HepG2 (cell line): ENCODE data around the gene GBGT1. TPM values are rescaled to one million over a fixed set of nuclear protein-coding genes. Genes with fewer than 3 reads are reported as not detected.

ENCODE experiments used
- ATAC-seq: fragments of 200-7000 bp; cut with Tn5 transposase; 3 replicates; pipeline ENCODE4 v1.9.1; 2020; ENCODE audit warnings: mild to moderate bottlenecking, moderate library complexity
- BruUV-seq: library from RNA; stranded (reverse); fragments of 400-500 nt; replicated peaks from 2 replicates; lab custom pipeline; 2021; lab: Mats Ljungman, UMichigan
- CTCF ChIA-PET: fragments of 300-600 bp; formaldehyde crosslinking; extraction: SDS; loops from one replicate; lab custom pipeline; 2021; ENCODE audit warnings: low total read pairs, inconsistent platforms, low intra/inter-chr PET ratio; lab: Yijun Ruan, JAX
- POLR2A ChIA-PET: fragments of 350-600 bp; sonication (Branson Sonifier 250); formaldehyde crosslinking; loops from one replicate; lab custom pipeline; 2020; ENCODE audit warnings: antibody characterized with exemption, inconsistent platforms; lab: Yijun Ruan, JAX
- DNase-seq: peaks from one replicate; pipeline ENCODE4 v3.0.0-alpha.2; 2015; ENCODE audit warnings: low spot score
- FAIRE-seq: peaks from 3 replicates; lab custom pipeline; 2011; peaks lifted over from hg19 to GRCh38; lab: Jason Lieb, UNC
- H2AFZ ChIP-seq: one replicate; pipeline ENCODE4 v1.6.1; 2011; ENCODE audit warnings: low read length, inconsistent platforms
- H3K27ac ChIP-seq: fragments of 300-600 bp; 3 replicates; pipeline ENCODE4 v1.8.0; 2011; ENCODE audit warnings: mixed run types, mild to moderate bottlenecking, mixed read lengths, low read length, inconsistent platforms; ENCODE audit not compliant: insufficient read depth; ENCODE audit errors: extremely low read length
- H3K27me3 ChIP-seq, 2 experiments: fragments of 200-600 bp in 1 of 2; 2 replicates in 1 of 2; 3 replicates in 1 of 2; pipeline versions ENCODE4 v1.6.0 to v1.8.0; 2011; ENCODE audit warnings: low read length in 2 of 2, mild to moderate bottlenecking in 2 of 2, moderate library complexity in 2 of 2, inconsistent platforms in 1 of 2; ENCODE audit not compliant: insufficient read depth in 2 of 2, control insufficient read depth in 1 of 2
- H3K36me3 ChIP-seq, 2 experiments: fragments of 200-600 bp in 1 of 2; replicated peaks in 1 of 2; 2 replicates in 1 of 2; 3 replicates in 1 of 2; pipeline versions ENCODE4 v1.5.1 to v1.8.0; 2011; ENCODE audit warnings: low read length in 2 of 2, inconsistent platforms in 1 of 2; ENCODE audit not compliant: insufficient read depth in 2 of 2, control insufficient read depth in 1 of 2
- H3K4me1 ChIP-seq: 2 replicates; pipeline ENCODE4 v1.5.1; 2012; ENCODE audit warnings: low read length, inconsistent platforms; ENCODE audit not compliant: insufficient read depth
- H3K4me2 ChIP-seq: 2 replicates; pipeline ENCODE4 v1.6.0; 2011; ENCODE audit warnings: low read depth, low read length, inconsistent platforms
- H3K4me3 ChIP-seq, 3 experiments: fragments of 200-600 bp in 1 of 3; sonication (generic), shearing (Covaris generic) in 1 of 3; replicated peaks in 1 of 3; 2 replicates each; pipeline ENCODE4 v1.5.1; 2011 to 2016; ENCODE audit warnings: low read length in 3 of 3, inconsistent platforms in 2 of 3, low read depth in 2 of 3, mild to moderate bottlenecking in 2 of 3, control low read depth in 1 of 3, mixed read lengths in 1 of 3; ENCODE audit not compliant: insufficient read depth in 1 of 3
- H3K79me2 ChIP-seq: one replicate; pipeline ENCODE4 v1.6.1; 2011; ENCODE audit warnings: low read length, inconsistent platforms; ENCODE audit not compliant: insufficient read depth
- H3K9ac ChIP-seq: 2 replicates; pipeline ENCODE4 v1.6.0; 2011; ENCODE audit warnings: mild to moderate bottlenecking, low read depth, low read length, inconsistent platforms; ENCODE audit not compliant: insufficient read depth
- H3K9me3 ChIP-seq: 2 replicates; pipeline ENCODE4 v1.5.1; 2012; ENCODE audit warnings: mild to moderate bottlenecking, low read length
- H4K20me1 ChIP-seq: 2 replicates; pipeline ENCODE4 v1.6.0; 2011; ENCODE audit warnings: inconsistent platforms, mild to moderate bottlenecking, low read length, moderate library complexity; ENCODE audit not compliant: insufficient read depth
- NR3C1 ChIP-seq: sonication (generic); formaldehyde crosslinking; IDR thresholded peaks from 2 replicates; pipeline ENCODE4 v1.4.0; 2020; ENCODE audit warnings: missing genetic modification reagents
- TBX2 ChIP-seq: sonication (generic); formaldehyde crosslinking; IDR thresholded peaks from 2 replicates; pipeline ENCODE4 v1.5.0; 2020; ENCODE audit warnings: missing genetic modification reagents, mild to moderate bottlenecking, borderline replicate concordance
- WGBS: methylation state at CpG from one replicate; pipeline ENCODE4 v1.1.6; 2017; ENCODE audit warnings: low lambda C conversion rate; 5-methylcytosine and 5-hydroxymethylcytosine counted together
- in situ Hi-C: cut with HindIII; loops from 2 replicates; pipeline ENCODE4 v1.10.0; 2017; ENCODE audit warnings: low pct_unique_long_range_greater_than_20kb; ENCODE audit not compliant: extremely low pct_ligation_motif_present
- intact Hi-C: fragments of 100-400 bp; cut with micrococcal nuclease; formaldehyde crosslinking; loops from one replicate; pipeline ENCODE4 v1.10.0; 2022; ENCODE audit not compliant: unreplicated experiment
- polyA plus RNA-seq, 8 experiments: library from polyadenylated mRNA; depleted of rRNA in 3 of 8; stranded (reverse) in 7 of 8; unstranded in 1 of 8; fragments of >200 nt; fragmentation: Illumina TruSeq in 4 of 8; extraction: Trizol in 4 of 8; gene quantifications; 2 replicates each; pipeline versions ENCODE4 v1.2.1 to v1.2.3, GENCODE V29; 2011 to 2016; ENCODE audit warnings: low read depth in 4 of 8, missing spikeins in 1 of 8, mixed read lengths in 1 of 8; ENCODE audit not compliant: insufficient read depth in 1 of 8
- total RNA-seq, 5 experiments: library from RNA; depleted of rRNA; stranded (reverse); fragments of >200 nt; fragmentation: Illumina TruSeq; extraction: Trizol; gene quantifications; 2 replicates each; pipeline ENCODE4 v1.2.3, GENCODE V29; 2016; ENCODE audit warnings: low read depth in 1 of 5
- TF ChIP-seq, protein P1 (sequence below): sonication (generic); formaldehyde crosslinking; IDR thresholded peaks from 2 replicates; pipeline ENCODE4 v1.4.0; 2020; ENCODE audit warnings: missing genetic modification reagents, borderline replicate concordance

Gene GBGT1
- total and polyA plus RNA-seq, 2 of the 13 experiments (the other 11 are each of a cell fraction or from before 2014, with no cell fraction given) = not detected

DNA sequence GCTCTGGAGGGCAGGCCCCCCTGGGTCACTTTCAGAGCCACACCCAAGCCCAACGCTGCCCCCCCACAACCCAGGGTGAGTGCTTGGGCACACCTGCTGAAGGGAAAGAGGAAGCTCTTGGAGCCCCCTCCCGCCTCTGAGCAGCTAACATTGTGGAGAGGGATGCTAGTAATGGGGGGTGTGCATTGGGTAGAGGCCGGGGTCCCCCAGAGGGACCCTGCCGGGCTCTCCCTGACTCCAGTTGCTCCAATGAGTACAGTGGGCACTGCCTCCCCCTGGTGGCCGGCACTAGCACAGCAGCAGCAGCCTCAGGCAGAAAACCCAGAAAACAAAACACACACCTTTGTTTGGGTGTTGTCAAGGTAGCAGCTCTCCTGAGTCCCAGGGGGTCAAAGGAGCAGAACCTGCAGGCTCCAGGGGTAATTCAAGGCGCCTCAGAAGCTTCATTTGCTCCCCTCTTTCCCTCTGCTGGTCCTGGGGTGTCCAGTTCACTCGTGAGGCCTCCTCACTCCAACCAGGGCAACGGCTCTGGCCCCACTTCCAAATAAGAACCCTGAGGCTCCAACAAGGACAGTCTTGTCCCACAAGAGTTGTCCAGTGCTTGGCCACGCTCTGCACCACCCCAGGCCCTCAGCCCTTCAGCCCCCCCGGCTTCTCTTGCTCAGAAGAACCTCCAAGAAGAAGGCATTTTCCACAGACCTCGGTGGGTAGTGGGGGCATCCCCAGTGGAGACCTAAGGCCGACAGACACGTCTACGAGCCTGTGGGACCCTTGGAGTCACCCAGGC, 16.1 kb downstream of the GBGT1 start (continued):
- no peak for TF ChIP-seq NR3C1 (CRISPR knock-in tag)

DNA sequence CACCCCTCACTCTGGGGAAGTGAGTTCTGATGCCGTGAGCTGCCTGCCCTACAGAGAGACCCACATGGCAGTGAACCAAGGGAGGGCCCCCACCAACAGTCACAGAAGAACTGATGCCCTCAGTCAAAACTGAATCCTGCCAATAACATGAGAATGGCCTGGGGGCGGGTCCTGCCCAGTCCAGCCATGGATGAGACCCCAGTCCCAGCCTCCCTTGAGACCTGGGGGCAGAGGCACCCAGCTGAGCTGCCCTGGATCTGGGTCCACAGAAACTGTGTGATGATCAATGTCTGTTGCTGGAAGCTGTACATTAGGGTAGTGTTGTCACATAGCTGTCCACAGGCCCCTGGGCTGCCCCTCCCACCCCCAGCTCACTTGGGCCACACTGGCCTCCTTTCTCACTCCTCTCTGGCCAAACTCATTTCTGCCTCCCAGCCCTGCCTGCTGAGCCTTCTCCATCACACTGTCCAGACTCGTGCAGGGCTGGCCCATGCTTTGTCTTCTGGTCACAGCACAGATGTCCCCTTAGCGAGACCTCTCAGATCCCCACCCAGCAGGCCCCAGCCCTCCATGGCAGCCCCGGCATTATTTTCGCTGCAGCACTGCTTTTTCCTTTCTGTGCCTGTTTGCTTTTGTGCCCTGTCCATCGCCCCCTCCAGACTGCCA, 16.8 kb downstream of the GBGT1 start:
- Histone ChIP-seq H3K4me3 (peak overlapping the region in 1 of 3 experiments; percentile 88; a peak in 1 of 6 replicates), H3K27ac (no peak overlapping the region), H2AFZ (no peak overlapping the region), H3K4me2 (peak overlapping the region; percentile 100; the same call in 1 of the 2 replicates), H3K36me3 (no peaks in the 10 kb centered on the region), H3K27me3 (no peaks in the 10 kb centered on the region; a peak in 1 of 5 replicates), H3K4me1 (peaks cover 59% of the 10 kb centered on the region), H3K9me3 (no peaks in the 10 kb centered on the region), H3K9ac (no peak overlapping the region), H3K79me2 (peaks cover 5% of the 10 kb centered on the region), H4K20me1 (peaks cover 10% of the 10 kb centered on the region; the same call in 1 of the 2 replicates)
- CTCF ChIA-PET = interaction anchor here (5.7 kb wide), 1 partner anchor 43 kb away, joined by 70 read pairs; no protein-coding TSS in a partner anchor
- ATAC-seq (no peak), DNase-seq (no peak), FAIRE-seq (no peak)
- intact Hi-C loops (loop anchor here (5.0 kb wide), 2 partner anchors 105 to 120 kb away; no protein-coding TSS in a partner anchor), in situ Hi-C loops (loop anchor here (5.0 to 10.0 kb wide), 2 partner anchors 40 to 102 kb away; no protein-coding TSS in a partner anchor)
- POLR2A ChIA-PET = no interaction called here
- 0 out of 2 replicates have a peak, but pooled peaks have one; percentile 20 for TF ChIP-seq TBX2 (CRISPR knock-in tag)
- TF ChIP-seq, protein P1, sequence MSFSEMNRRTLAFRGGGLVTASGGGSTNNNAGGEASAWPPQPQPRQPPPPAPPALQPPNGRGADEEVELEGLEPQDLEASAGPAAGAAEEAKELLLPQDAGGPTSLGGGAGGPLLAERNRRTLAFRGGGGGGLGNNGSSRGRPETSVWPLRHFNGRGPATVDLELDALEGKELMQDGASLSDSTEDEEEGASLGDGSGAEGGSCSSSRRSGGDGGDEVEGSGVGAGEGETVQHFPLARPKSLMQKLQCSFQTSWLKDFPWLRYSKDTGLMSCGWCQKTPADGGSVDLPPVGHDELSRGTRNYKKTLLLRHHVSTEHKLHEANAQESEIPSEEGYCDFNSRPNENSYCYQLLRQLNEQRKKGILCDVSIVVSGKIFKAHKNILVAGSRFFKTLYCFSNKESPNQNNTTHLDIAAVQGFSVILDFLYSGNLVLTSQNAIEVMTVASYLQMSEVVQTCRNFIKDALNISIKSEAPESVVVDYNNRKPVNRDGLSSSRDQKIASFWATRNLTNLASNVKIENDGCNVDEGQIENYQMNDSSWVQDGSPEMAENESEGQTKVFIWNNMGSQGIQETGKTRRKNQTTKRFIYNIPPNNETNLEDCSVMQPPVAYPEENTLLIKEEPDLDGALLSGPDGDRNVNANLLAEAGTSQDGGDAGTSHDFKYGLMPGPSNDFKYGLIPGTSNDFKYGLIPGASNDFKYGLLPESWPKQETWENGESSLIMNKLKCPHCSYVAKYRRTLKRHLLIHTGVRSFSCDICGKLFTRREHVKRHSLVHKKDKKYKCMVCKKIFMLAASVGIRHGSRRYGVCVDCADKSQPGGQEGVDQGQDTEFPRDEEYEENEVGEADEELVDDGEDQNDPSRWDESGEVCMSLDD (CRISPR knock-in tag) = no peak
- 69% methylated on average over 7 of the region's 7 CpGs for WGBS
- BruUV-seq = no TSS peak
